Measurements from ENCODE around the gene TTC6. TPM values are rescaled to one million over a fixed set of nuclear protein-coding genes. Genes with fewer than 3 reads are reported as not detected.

The TTC6 gene
- polyA plus RNA-seq, 3 donors: 0.31 to 0.55 (median 0.34) TPM

- no peak for DNase-seq
Measured at GRCh38 chr14:37596790-37597472, 1.5 kb downstream of the TTC6 start.

GRCh38 chr14:37597538-37597913 lies 2.1 kb downstream of the TTC6 start:
- DNase-seq: no peak

- DNase-seq: no peak
Measured at GRCh38 chr14:37597914-37598746, 2.7 kb downstream of the TTC6 start.

- no peak for DNase-seq
Measured at GRCh38 chr14:37598747-37599506, 3.5 kb downstream of the TTC6 start.

GRCh38 chr14:37599507-37600368 lies 4.3 kb downstream of the TTC6 start:
- no peak for DNase-seq

- DNase-seq: no peak
Measured at GRCh38 chr14:37600880-37601741, 5.7 kb downstream of the TTC6 start.

GRCh38 chr14:37601865-37602264 lies 6.4 kb downstream of the TTC6 start:
- DNase-seq: no peak

- no peak for DNase-seq
Measured at GRCh38 chr14:37602605-37603453, 7.4 kb downstream of the TTC6 start.

GRCh38 chr14:37603688-37604251 lies 8.3 kb downstream of the TTC6 start:
- no peak for DNase-seq

GRCh38 chr14:37606678-37607077 lies 11.2 kb downstream of the TTC6 start:
- no peak for DNase-seq

GRCh38 chr14:37608649-37609048 lies 13.2 kb downstream of the TTC6 start:
- no peak for DNase-seq

GRCh38 chr14:37610945-37611523 lies 15.6 kb downstream of the TTC6 start:
- DNase-seq: no peak

GRCh38 chr14:37615582-37616289 lies 20.3 kb downstream of the TTC6 start:
- no peak for DNase-seq

- no peak for DNase-seq
Measured at GRCh38 chr14:37616853-37617252, 21.4 kb downstream of the TTC6 start.

GRCh38 chr14:37617864-37618365 lies 22.5 kb downstream of the TTC6 start:
- DNase-seq: no peak

GRCh38 chr14:37618498-37619028 lies 23.1 kb downstream of the TTC6 start:
- no peak for DNase-seq

GRCh38 chr14:37620856-37621255 lies 25.4 kb downstream of the TTC6 start:
- DNase-seq: no peak
